WERI-Rb-1 (cell line): ENCODE data around the gene ZNF117.
"Not testable (repeated sequence)": the region's sequence is repeated elsewhere in the genome, so short reads cannot be mapped to it uniquely, and the experiment has no call there.

ENCODE experiments used
- DNase-seq: peaks from one replicate; pipeline ENCODE4 v3.0.0-alpha.2; 2020
- H3K27ac ChIP-seq: fragments of 250-450 bp; sonication (Bioruptor Pico); 2 replicates; pipeline ENCODE4 v1.5.1; 2020; ENCODE audit warnings: mild to moderate bottlenecking, moderate library complexity
- H3K27me3 ChIP-seq: fragments of 250-450 bp; sonication (Bioruptor Pico); 2 replicates; pipeline ENCODE4 v1.5.1; 2021; ENCODE audit warnings: mild to moderate bottlenecking, low read depth, moderate library complexity; ENCODE audit not compliant: insufficient read depth, severe bottlenecking
- H3K36me3 ChIP-seq: fragments of 250-450 bp; sonication (Bioruptor Pico); 2 replicates; pipeline ENCODE4 v1.5.1; 2020; ENCODE audit warnings: mild to moderate bottlenecking, moderate library complexity
- H3K4me3 ChIP-seq: 2 replicates; pipeline ENCODE4 v1.5.1; 2011; ENCODE audit warnings: low read depth, mild to moderate bottlenecking, control low read depth, low read length
- H3K9me3 ChIP-seq: fragments of 250-450 bp; sonication (Bioruptor Pico); 2 replicates; pipeline ENCODE4 v1.5.1; 2021; ENCODE audit warnings: mild to moderate bottlenecking, moderate library complexity; ENCODE audit not compliant: severe bottlenecking
- TF ChIP-seq, protein P1 (sequence below): IDR thresholded peaks from 2 replicates; pipeline ENCODE4 v1.5.1; 2011; ENCODE audit warnings: low read depth, mild to moderate bottlenecking, control low read depth, inconsistent platforms, low read length

The ZNF117 gene

DNA sequence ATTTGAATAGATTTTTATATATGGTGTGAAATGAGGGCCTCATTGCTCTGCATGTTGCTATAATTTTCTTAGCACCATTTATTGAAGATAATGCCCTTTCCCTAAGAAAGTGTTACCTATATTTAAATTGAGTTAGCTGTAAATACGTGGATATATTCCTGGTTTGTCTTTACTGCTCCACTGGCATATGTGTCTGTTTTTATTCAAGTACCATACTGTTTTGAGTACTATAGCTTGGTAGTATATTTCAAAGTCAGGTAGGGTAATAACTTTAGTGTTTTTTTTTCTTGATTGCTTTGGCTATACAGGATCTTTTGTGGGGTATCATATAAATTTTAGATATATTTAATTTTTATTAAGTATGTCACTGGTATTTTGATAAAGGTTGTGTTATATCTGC lies 56.4 kb downstream of the ZNF117 start:
- H3K9me3 ChIP-seq, result no peaks in the 10 kb centered on the region

DNA sequence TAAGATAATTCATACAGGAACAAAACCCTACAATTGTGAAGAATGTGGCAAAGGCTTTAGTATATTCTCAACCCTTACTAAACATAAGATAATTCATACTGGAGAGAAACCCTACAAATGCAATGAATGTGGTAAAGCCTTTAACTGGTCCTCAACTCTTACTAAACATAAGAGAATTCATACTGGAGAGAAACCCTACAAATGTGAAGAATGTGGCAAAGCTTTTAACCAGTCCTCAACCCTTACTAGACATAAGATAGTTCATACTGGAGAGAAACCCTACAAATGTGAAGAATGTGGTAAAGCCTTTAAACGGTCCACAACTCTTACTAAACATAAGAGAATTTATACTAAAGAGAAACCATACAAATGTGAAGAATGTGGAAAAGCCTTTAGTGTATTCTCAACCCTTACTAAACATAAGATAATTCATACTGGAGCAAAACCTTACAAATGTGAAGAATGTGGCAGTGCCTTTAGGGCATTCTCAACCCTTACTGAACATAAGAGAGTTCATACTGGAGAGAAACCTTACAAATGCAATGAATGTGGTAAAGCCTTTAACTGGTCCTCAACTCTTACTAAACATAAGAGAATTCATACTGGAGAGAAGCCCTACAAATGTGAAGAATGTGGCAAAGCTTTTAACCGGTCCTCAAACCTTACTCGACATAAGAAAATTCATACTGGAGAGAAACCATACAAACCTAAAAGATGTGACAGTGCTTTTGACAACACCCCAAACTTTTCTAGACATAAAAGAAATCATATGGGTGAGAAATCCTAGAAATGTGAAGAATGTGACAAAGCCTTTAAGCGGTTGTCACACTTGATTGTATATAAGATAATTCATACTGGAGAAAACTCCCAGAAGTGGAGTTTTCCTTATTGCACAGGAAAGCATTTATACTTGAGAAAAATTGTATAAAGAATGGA lies 62.3 kb downstream of the ZNF117 start:
- DNase-seq, H3K27ac ChIP-seq, H3K4me3 ChIP-seq, H3K9me3 ChIP-seq, H3K27me3 ChIP-seq: not testable (repeated sequence)
- peaks cover 34% of the 10 kb centered on the region for H3K36me3 ChIP-seq

More for the DNA sequence above, 56.4 kb downstream of the ZNF117 start:
- H3K36me3 ChIP-seq, result peaks cover 2% of the 10 kb centered on the region; the same call in 1 of the 2 replicates
- no peak overlapping the region for H3K4me3 ChIP-seq
- DNase-seq, result no peak
- no peak overlapping the region for H3K27ac ChIP-seq
- H3K27me3 ChIP-seq, result no peaks in the 10 kb centered on the region
- TF ChIP-seq, protein P1, sequence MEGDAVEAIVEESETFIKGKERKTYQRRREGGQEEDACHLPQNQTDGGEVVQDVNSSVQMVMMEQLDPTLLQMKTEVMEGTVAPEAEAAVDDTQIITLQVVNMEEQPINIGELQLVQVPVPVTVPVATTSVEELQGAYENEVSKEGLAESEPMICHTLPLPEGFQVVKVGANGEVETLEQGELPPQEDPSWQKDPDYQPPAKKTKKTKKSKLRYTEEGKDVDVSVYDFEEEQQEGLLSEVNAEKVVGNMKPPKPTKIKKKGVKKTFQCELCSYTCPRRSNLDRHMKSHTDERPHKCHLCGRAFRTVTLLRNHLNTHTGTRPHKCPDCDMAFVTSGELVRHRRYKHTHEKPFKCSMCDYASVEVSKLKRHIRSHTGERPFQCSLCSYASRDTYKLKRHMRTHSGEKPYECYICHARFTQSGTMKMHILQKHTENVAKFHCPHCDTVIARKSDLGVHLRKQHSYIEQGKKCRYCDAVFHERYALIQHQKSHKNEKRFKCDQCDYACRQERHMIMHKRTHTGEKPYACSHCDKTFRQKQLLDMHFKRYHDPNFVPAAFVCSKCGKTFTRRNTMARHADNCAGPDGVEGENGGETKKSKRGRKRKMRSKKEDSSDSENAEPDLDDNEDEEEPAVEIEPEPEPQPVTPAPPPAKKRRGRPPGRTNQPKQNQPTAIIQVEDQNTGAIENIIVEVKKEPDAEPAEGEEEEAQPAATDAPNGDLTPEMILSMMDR, result no peak
